ENCODE measurements around the gene RGL2. TPM values are rescaled to one million over a fixed set of nuclear protein-coding genes. Genes with fewer than 3 reads are reported as not detected.
"Not testable (repeated sequence)": the region's sequence is repeated elsewhere in the genome, so short reads cannot be mapped to it uniquely, and the experiment has no call there.

The RGL2 gene
- total RNA-seq: 28.4 TPM
- polyA plus RNA-seq (ENCODE audit: insufficient read depth in 1 of 8, insufficient read length in 8 of 8, low replicate concordance in 1 of 8): 10 to 100 TPM; 51.0 to 68.3 (median 57.1) TPM
- long read RNA-seq, donor 1, partial matches to known transcripts: 0 of 2 reads
- long read RNA-seq, donor 1, other reads (novel, unspliced or antisense): 0 of 2 reads
- long read RNA-seq, donor 2: 0 reads
- long read RNA-seq, donor 3, transcript RGL2-247 (18 exons, 3,278 nt): major isoform, 5 of 5 reads
- long read RNA-seq, donor 3, partial matches to known transcripts: 0 of 5 reads
- long read RNA-seq, donor 3, other reads (novel, unspliced or antisense): 0 of 5 reads
- long read RNA-seq, donor 4, partial matches to known transcripts: 0 of 1 reads
- long read RNA-seq, donor 4, other reads (novel, unspliced or antisense): 0 of 1 reads
- long read RNA-seq, donor 5, partial matches to known transcripts: 0 of 6 reads
- long read RNA-seq, donor 5, other reads (novel, unspliced or antisense): 0 of 6 reads
- long read RNA-seq, donor 6, transcript RGL2-247 (18 exons, 3,278 nt): major isoform, 5 of 5 reads
- long read RNA-seq, donor 6, partial matches to known transcripts: 0 of 5 reads
- long read RNA-seq, donor 6, other reads (novel, unspliced or antisense): 0 of 5 reads
- long read RNA-seq, donor 7, partial matches to known transcripts: 0 of 4 reads
- long read RNA-seq, donor 7, other reads (novel, unspliced or antisense): 0 of 4 reads
- long read RNA-seq, donor 8: 0 reads
- long read RNA-seq, donor 9, partial matches to known transcripts: 19 of 20 reads
- long read RNA-seq, donor 9, other reads (novel, unspliced or antisense): 0 of 20 reads
- long read RNA-seq, donor 10, partial matches to known transcripts: 0 of 1 reads
- long read RNA-seq, donor 10, other reads (novel, unspliced or antisense): 0 of 1 reads
- long read RNA-seq, donor 11, partial matches to known transcripts: 0 of 2 reads
- long read RNA-seq, donor 11, other reads (novel, unspliced or antisense): 0 of 2 reads

DNA sequence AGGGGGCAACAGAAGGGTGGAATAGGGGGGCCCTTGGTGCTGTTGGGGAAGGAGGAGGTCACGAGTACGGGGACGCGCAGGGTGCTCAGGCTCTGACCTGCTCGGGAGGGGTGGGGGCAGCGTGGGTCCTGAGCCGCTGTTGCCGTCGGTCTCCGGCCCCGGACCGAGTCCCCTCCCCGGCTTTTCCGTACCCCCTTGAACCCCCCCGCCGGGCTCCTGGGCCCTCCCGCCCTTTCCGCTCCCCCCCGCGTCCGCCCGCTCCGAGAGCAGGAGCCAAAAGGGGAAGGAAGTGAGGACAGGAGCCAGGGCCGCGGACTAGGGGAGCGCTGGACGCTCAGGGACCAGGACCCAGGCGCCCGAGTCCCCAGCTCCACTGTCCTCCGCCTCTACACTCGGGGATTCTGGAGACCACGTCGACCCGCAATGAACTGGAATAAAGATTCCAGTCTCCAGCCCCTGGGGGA lies at the start of gene RGL2:
Gene RGL2 (minus strand): TSS at position 170 of the 464 bp plus-strand sequence. CDS start 332 bp downstream, outside the sequence.
- Histone ChIP-seq H3K36me3 (ENCODE audit: control insufficient read depth, insufficient read depth, low read length) (peaks cover 39% of the 10 kb centered on the region), H3K4me3 (ENCODE audit: low read length) (peak within 1 kb of the TSS; percentile 88), H3K9me3 (replicated peaks; ENCODE audit: control insufficient read depth, low read depth, low read length) (no peaks in the 10 kb centered on the region), H3K27me3 (ENCODE audit: control insufficient read depth, insufficient read depth, low read length) (no peaks in the 10 kb centered on the region), H3K4me1 (ENCODE audit: control insufficient read depth, insufficient read depth, low read length) (peaks cover 16% of the 10 kb centered on the region), H3K27ac (ENCODE audit: low read length) (peak within 1 kb of the TSS; percentile 93)
- peak; percentile 94 for DNase-seq
- WGBS (ENCODE audit: insufficient coverage): 0% methylated on average over 8 of the region's 34 CpGs

GRCh38 chr6:33347816-33348215 lies 49.1 kb upstream of the RGL2 start:
- Histone ChIP-seq H3K27ac (ENCODE audit: low read length) (no peak overlapping the region), H3K27me3 (ENCODE audit: control insufficient read depth, insufficient read depth, low read length) (no peaks in the 10 kb centered on the region), H3K4me3 (ENCODE audit: low read length) (no peak overlapping the region), H3K4me1 (ENCODE audit: control insufficient read depth, insufficient read depth, low read length) (no peaks in the 10 kb centered on the region), H3K9me3 (replicated peaks; ENCODE audit: control insufficient read depth, low read depth, low read length) (no peaks in the 10 kb centered on the region), H3K36me3 (ENCODE audit: control insufficient read depth, insufficient read depth, low read length) (no peaks in the 10 kb centered on the region)
- DNase-seq: no peak
- 72% methylated on average over 2 of the region's 5 CpGs for WGBS (ENCODE audit: insufficient coverage)

DNA sequence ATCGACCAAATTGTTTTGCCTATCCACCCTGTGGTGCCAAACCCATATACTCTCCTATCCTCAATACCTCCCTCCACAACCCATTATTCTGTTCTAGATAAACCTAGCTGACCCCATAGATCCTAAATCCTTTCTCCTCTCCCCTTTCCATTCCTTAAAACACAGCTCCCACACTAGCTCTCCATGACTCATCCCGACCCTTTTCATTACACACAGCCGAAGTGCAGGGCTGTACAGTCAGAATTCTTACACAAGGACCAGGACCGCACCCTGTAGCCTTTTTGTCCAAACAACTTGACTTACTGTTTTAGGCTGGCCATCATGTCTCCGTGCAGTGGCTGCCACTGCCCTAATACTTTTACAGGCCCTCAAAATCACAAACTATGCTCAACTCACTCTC lies 48.2 kb upstream of the RGL2 start:
- 83% methylated on average over 5 of the region's 5 CpGs for WGBS (ENCODE audit: insufficient coverage)
- H3K4me1 ChIP-seq (ENCODE audit: control insufficient read depth, insufficient read depth, low read length); H3K9me3 ChIP-seq (replicated peaks; ENCODE audit: control insufficient read depth, low read depth, low read length); H3K4me3 ChIP-seq (ENCODE audit: low read length); DNase-seq; H3K27me3 ChIP-seq (ENCODE audit: control insufficient read depth, insufficient read depth, low read length); H3K27ac ChIP-seq (ENCODE audit: low read length); H3K36me3 ChIP-seq (ENCODE audit: control insufficient read depth, insufficient read depth, low read length): not testable (repeated sequence)

DNA sequence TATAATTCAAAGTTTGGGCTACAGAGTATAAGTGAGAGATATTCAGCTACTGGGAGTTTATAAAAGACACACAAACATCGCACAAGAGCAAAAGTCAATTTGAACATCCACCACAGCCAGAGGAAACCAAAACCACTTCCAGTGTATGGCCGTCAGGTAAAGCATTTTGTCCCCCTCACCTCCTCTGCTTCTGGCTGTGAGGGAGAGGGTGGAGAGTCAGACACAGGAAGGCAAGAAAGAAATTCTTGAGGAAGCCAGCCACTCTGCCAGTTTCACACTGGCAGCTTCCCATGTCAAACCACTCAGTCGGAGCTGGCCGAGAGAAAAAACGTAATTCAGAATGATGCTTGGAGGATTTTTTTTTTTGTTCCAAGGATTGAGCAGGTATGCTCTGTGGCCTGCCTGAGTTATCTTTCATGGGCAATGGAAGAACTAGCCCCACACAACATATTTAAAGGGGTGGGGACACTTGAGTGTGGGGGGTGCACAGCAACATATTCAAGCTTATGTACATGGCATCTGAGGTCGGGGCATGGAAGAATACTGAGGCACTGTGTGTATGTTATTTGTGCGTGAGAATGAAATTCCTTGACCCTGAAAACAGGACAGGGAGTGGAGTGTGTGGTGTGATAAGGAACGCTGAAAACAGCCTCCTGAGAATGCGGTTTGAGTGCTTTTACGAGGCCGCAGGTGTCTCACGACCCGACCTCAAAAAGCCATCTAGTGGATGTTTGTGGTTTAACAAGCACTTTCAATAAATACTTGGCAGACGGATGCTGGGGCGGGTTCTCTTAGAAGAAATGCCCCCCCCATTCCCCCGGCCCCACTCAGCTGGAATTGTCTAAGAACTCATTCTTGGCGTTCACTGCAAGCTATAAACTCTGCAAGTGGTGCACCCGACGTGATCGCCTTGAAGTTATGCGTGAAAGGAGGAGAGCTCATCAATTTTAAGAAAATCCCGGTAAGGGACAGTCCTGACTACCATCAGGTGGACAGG lies 46.3 kb upstream of the RGL2 start:
- no peaks in the 10 kb centered on the region for H3K27me3 ChIP-seq (ENCODE audit: control insufficient read depth, insufficient read depth, low read length)
- no peak overlapping the region for H3K4me3 ChIP-seq (ENCODE audit: low read length)
- H3K4me1 ChIP-seq (ENCODE audit: control insufficient read depth, insufficient read depth, low read length): no peaks in the 10 kb centered on the region
- WGBS (ENCODE audit: insufficient coverage): 6% methylated on average over 9 of the region's 22 CpGs
- no peaks in the 10 kb centered on the region for H3K36me3 ChIP-seq (ENCODE audit: control insufficient read depth, insufficient read depth, low read length)
- peak; percentile 92 for DNase-seq
- H3K9me3 ChIP-seq (replicated peaks; ENCODE audit: control insufficient read depth, low read depth, low read length): no peaks in the 10 kb centered on the region
- no peak overlapping the region for H3K27ac ChIP-seq (ENCODE audit: low read length)

DNA sequence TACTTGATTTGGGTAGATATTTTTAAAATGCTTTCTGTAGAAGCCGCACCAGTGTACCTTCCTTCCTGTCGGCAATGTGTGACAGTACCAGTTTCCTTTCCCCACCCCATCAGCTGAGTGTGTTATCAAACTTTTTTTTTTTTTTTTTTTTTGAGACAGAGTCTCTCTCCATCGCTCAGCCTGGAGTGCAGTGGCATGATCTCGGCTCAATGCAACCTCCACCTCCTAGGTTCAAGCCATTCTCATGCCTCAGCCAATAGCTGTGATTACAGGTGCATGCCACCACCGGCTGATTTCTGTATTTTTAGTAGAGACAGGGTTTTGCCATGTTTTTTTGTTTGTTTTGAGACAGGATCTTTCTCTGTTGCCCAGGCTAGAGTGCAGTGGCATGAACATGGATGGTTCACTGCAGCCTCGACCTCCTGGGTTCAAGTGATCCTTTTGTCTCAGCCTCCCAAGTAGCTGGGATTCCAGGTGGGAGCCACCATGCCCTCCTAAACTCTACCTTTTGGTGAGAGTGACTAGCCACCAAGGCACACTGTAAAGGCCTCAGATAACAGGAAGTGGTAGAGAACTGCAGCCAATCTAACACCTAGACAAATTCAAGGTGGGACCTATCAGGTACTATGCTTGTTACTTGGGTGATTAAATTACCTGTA lies 45.3 kb upstream of the RGL2 start:
- 44% methylated on average over 1 of the region's 6 CpGs for WGBS (ENCODE audit: insufficient coverage)
- Histone ChIP-seq H3K27ac (ENCODE audit: low read length) (no peak overlapping the region), H3K9me3 (replicated peaks; ENCODE audit: control insufficient read depth, low read depth, low read length) (no peaks in the 10 kb centered on the region), H3K36me3 (ENCODE audit: control insufficient read depth, insufficient read depth, low read length) (no peaks in the 10 kb centered on the region), H3K4me1 (ENCODE audit: control insufficient read depth, insufficient read depth, low read length) (no peaks in the 10 kb centered on the region), H3K4me3 (ENCODE audit: low read length) (no peak overlapping the region), H3K27me3 (ENCODE audit: control insufficient read depth, insufficient read depth, low read length) (no peaks in the 10 kb centered on the region)
- DNase-seq: no peak

- H3K4me1 ChIP-seq (ENCODE audit: control insufficient read depth, insufficient read depth, low read length); H3K27ac ChIP-seq (ENCODE audit: low read length); H3K36me3 ChIP-seq (ENCODE audit: control insufficient read depth, insufficient read depth, low read length); H3K27me3 ChIP-seq (ENCODE audit: control insufficient read depth, insufficient read depth, low read length); H3K4me3 ChIP-seq (ENCODE audit: low read length); H3K9me3 ChIP-seq (replicated peaks; ENCODE audit: control insufficient read depth, low read depth, low read length); DNase-seq: not testable (repeated sequence)
- WGBS (ENCODE audit: insufficient coverage): 91% methylated on average over 4 of the region's 7 CpGs
Observed at GRCh38 chr6:33343606-33343952, 44.8 kb upstream of the RGL2 start.

GRCh38 chr6:33339193-33339592 lies 40.5 kb upstream of the RGL2 start:
- no peaks in the 10 kb centered on the region for H3K27me3 ChIP-seq (ENCODE audit: control insufficient read depth, insufficient read depth, low read length)
- no peaks in the 10 kb centered on the region for H3K9me3 ChIP-seq (replicated peaks; ENCODE audit: control insufficient read depth, low read depth, low read length)
- WGBS (ENCODE audit: insufficient coverage): 79% methylated on average over 6 of the region's 6 CpGs
- no peak overlapping the region for H3K27ac ChIP-seq (ENCODE audit: low read length)
- H3K4me1 ChIP-seq (ENCODE audit: control insufficient read depth, insufficient read depth, low read length): no peaks in the 10 kb centered on the region
- no peaks in the 10 kb centered on the region for H3K36me3 ChIP-seq (ENCODE audit: control insufficient read depth, insufficient read depth, low read length)
- no peak for DNase-seq
- no peak overlapping the region for H3K4me3 ChIP-seq (ENCODE audit: low read length)

- no peak overlapping the region for H3K27ac ChIP-seq (ENCODE audit: low read length)
- no peaks in the 10 kb centered on the region for H3K9me3 ChIP-seq (replicated peaks; ENCODE audit: control insufficient read depth, low read depth, low read length)
- no peaks in the 10 kb centered on the region for H3K4me1 ChIP-seq (ENCODE audit: control insufficient read depth, insufficient read depth, low read length)
- H3K27me3 ChIP-seq (ENCODE audit: control insufficient read depth, insufficient read depth, low read length): no peaks in the 10 kb centered on the region
- H3K4me3 ChIP-seq (ENCODE audit: low read length): no peak overlapping the region
- H3K36me3 ChIP-seq (ENCODE audit: control insufficient read depth, insufficient read depth, low read length): no peaks in the 10 kb centered on the region
- DNase-seq: no peak
- WGBS (ENCODE audit: insufficient coverage): 86% methylated on average over 1 of the region's 3 CpGs
Observed at GRCh38 chr6:33336495-33336894, 37.8 kb upstream of the RGL2 start.

GRCh38 chr6:33335916-33336315 lies 37.2 kb upstream of the RGL2 start:
- Histone ChIP-seq H3K27ac (ENCODE audit: low read length) (no peak overlapping the region), H3K27me3 (ENCODE audit: control insufficient read depth, insufficient read depth, low read length) (no peaks in the 10 kb centered on the region), H3K4me3 (ENCODE audit: low read length) (no peak overlapping the region), H3K36me3 (ENCODE audit: control insufficient read depth, insufficient read depth, low read length) (no peaks in the 10 kb centered on the region), H3K4me1 (ENCODE audit: control insufficient read depth, insufficient read depth, low read length) (no peaks in the 10 kb centered on the region), H3K9me3 (replicated peaks; ENCODE audit: control insufficient read depth, low read depth, low read length) (no peaks in the 10 kb centered on the region)
- 86% methylated on average over 1 of the region's 4 CpGs for WGBS (ENCODE audit: insufficient coverage)
- no peak for DNase-seq

All from muscle of leg (tissue), 16 donors.